GM12878 (cell line): Measurements from ENCODE around the gene RTN4RL1. TPM values are rescaled to one million over a fixed set of nuclear protein-coding genes. Genes with fewer than 3 reads are reported as not detected.
A peak's percentile ranks its signal among the peaks of the same experiment; 100 is the strongest.

Experiments
- CBFB ChIP-seq: IDR thresholded peaks from 2 replicates; pipeline ENCODE4 v1.6.1; 2016; ENCODE audit warnings: antibody characterized with exemption, low read depth
- CBX3 ChIP-seq: fragments of 200-600 bp; sonication (generic); IDR thresholded peaks from 2 replicates; pipeline ENCODE4 v1.6.1; 2016; ENCODE audit warnings: low read depth, borderline replicate concordance
- EED ChIP-seq: sonication (generic); IDR thresholded peaks from 2 replicates; pipeline ENCODE4 v1.6.1; 2016; ENCODE audit warnings: antibody characterized with exemption, low read depth
- HDGF ChIP-seq: fragments of 450-650 bp; IDR thresholded peaks from 2 replicates; pipeline ENCODE4 v1.6.1; 2016; ENCODE audit warnings: antibody characterized with exemption
- IKZF1 ChIP-seq: fragments of 450-650 bp; conservative IDR thresholded peaks from 2 replicates; pipeline ENCODE4 v1.6.1; 2017; ENCODE audit warnings: antibody characterized with exemption, mild to moderate bottlenecking
- JUND ChIP-seq: IDR thresholded peaks from 2 replicates; pipeline ENCODE4 v1.6.1; 2012; ENCODE audit warnings: low read depth, mild to moderate bottlenecking, low read length, improper control_type of control experiment, moderate library complexity
- MTA3 ChIP-seq: IDR thresholded peaks from 2 replicates; pipeline ENCODE4 v1.6.1; 2012; ENCODE audit warnings: low read length, inconsistent platforms, borderline replicate concordance
- NBN ChIP-seq: fragments of 450-650 bp; IDR thresholded peaks from 2 replicates; pipeline ENCODE4 v1.6.1; 2016
- PML ChIP-seq: IDR thresholded peaks from 2 replicates; pipeline ENCODE4 v1.6.1; 2012; ENCODE audit warnings: low read length, inconsistent platforms
- POLR2A ChIP-seq: IDR thresholded peaks from 2 replicates; pipeline ENCODE4 v1.6.1; 2011; ENCODE audit warnings: low read depth, mild to moderate bottlenecking, low read length
- RAD21 ChIP-seq: IDR thresholded peaks from 2 replicates; pipeline ENCODE4 v1.6.1; 2011; ENCODE audit warnings: mild to moderate bottlenecking, low read depth, low read length, moderate library complexity; ENCODE audit not compliant: insufficient read depth
- RCOR1 ChIP-seq: conservative IDR thresholded peaks from 2 replicates; pipeline ENCODE4 v1.6.1; 2012; ENCODE audit warnings: low read depth, low read length, improper control_type of control experiment
- RELA ChIP-seq: fragments of 450-650 bp; IDR thresholded peaks from 2 replicates; pipeline ENCODE4 v1.8.0; 2014; ENCODE audit warnings: borderline replicate concordance; ENCODE audit not compliant: partially characterized antibody
- SMC3 ChIP-seq: IDR thresholded peaks from 2 replicates; pipeline ENCODE4 v1.6.1; 2011; ENCODE audit warnings: low read length, improper control_type of control experiment, borderline replicate concordance
- STAT3 ChIP-seq: IDR thresholded peaks from 2 replicates; pipeline ENCODE4 v1.6.1; 2011; ENCODE audit warnings: low read depth, low read length, improper control_type of control experiment
- YBX1 ChIP-seq: fragments of 450-650 bp; IDR thresholded peaks from 2 replicates; pipeline ENCODE4 v1.6.1; 2016; ENCODE audit warnings: antibody characterized with exemption
- ZNF274 ChIP-seq: IDR thresholded peaks from one replicate; pipeline ENCODE4 v1.8.0; 2011; ENCODE audit not compliant: insufficient read length, insufficient read depth
- polyA plus RNA-seq, 11 experiments: library from polyadenylated mRNA; depleted of rRNA in 4 of 11; unstranded in 6 of 11; stranded (reverse) in 5 of 11; fragments of >200 nt; fragmentation: Nextera tagmentation in 4 of 11; fragmentation: Illumina TruSeq in 1 of 11; extraction: Ambion mirVana in 4 of 11; extraction: Trizol in 1 of 11; gene quantifications; 1 replicate in 1 of 11; 2 replicates in 10 of 11; pipeline versions ENCODE4 v1.2.1 to v1.2.3, GENCODE V29; 2011 to 2016; ENCODE audit warnings: inconsistent platforms in 2 of 11, missing spikeins in 2 of 11, low read depth in 1 of 11
- total RNA-seq, 4 experiments: library from RNA; depleted of rRNA in 3 of 4; stranded (reverse); fragments of >200 nt in 3 of 4; fragmentation: Illumina TruSeq in 1 of 4; extraction: Trizol in 1 of 4; gene quantifications; 2 replicates each; pipeline versions ENCODE4 v1.2.1 to v1.2.3, GENCODE V29; 2013 to 2021
- TF ChIP-seq, protein P1 (sequence below): fragments of 450-650 bp; IDR thresholded peaks from 2 replicates; pipeline ENCODE4 v1.6.1; 2016; ENCODE audit warnings: mild to moderate bottlenecking
- TF ChIP-seq, protein P2 (sequence below): fragments of 450-650 bp; IDR thresholded peaks from 2 replicates; pipeline ENCODE4 v1.6.1; 2017; ENCODE audit warnings: mild to moderate bottlenecking, moderate library complexity
- TF ChIP-seq, protein P3 (sequence below): fragments of 450-650 bp; formaldehyde crosslinking; IDR thresholded peaks from 2 replicates; pipeline ENCODE4 v1.4.0; 2020; ENCODE audit warnings: mild to moderate bottlenecking, moderate library complexity

RTN4RL1 gene
- total and polyA plus RNA-seq, 10 of the 15 experiments (the other 5 are each of a cell fraction or from before 2014, with no cell fraction given), result 0.08 to 0.11 (median 0.10) TPM; not detected in 7

DNA sequence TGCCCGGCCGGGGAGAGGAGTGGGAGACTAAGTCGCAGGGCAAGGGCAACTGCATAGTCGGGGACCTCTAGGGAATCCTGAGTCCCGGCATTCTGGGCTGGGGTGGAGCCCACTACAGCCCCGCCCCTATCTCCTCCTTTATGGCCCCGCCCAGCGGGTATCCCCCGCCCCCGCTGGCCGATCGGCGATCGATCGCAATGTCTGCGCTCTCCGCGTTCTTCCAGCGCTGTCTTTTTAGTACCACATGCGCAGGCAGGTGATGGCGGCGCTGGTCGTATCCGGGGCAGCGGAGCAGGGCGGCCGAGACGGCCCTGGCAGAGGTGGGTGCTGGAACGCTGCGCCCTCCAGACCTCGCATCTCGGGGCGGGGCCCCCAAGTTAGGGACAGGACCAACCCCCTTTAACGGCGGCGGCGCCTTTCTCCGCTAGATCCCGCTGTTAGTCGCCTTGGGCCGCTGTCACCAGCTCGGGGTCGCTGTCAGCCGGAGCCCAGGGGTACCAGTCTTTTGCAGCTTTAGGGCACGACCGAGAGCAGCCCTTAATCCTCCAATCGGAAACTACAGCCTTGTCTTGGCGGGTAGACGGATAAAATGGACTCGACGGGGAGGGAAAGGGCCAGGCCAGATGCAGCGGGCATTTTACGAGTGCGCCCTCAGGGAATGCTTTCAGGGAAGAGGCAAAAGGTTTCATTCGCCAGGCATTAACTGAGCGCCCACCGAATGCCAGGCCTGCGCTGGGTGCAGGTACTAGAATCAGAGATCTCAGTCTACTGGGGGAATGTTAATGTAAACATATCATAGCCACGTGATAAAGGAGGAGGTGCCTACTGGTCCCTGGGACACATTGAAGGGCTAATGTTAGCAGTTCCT is 5.0 kb upstream of the RTN4RL1 start, which contains the start of gene DPH1 (continued):
- TF ChIP-seq RELA, result peak; percentile 95
- TF ChIP-seq SMC3, result no peak
- TF ChIP-seq, protein P1, sequence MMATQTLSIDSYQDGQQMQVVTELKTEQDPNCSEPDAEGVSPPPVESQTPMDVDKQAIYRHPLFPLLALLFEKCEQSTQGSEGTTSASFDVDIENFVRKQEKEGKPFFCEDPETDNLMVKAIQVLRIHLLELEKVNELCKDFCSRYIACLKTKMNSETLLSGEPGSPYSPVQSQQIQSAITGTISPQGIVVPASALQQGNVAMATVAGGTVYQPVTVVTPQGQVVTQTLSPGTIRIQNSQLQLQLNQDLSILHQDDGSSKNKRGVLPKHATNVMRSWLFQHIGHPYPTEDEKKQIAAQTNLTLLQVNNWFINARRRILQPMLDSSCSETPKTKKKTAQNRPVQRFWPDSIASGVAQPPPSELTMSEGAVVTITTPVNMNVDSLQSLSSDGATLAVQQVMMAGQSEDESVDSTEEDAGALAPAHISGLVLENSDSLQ, result no peak
- no peak for TF ChIP-seq PML
- no peak for TF ChIP-seq STAT3
- TF ChIP-seq YBX1, result no peak
- no peak for TF ChIP-seq RAD21
- peak; percentile 43; the same call in 1 of the 2 replicates for TF ChIP-seq CBFB
- peak; percentile 86 for TF ChIP-seq POLR2A
- no peak for TF ChIP-seq RCOR1
- TF ChIP-seq, protein P2, sequence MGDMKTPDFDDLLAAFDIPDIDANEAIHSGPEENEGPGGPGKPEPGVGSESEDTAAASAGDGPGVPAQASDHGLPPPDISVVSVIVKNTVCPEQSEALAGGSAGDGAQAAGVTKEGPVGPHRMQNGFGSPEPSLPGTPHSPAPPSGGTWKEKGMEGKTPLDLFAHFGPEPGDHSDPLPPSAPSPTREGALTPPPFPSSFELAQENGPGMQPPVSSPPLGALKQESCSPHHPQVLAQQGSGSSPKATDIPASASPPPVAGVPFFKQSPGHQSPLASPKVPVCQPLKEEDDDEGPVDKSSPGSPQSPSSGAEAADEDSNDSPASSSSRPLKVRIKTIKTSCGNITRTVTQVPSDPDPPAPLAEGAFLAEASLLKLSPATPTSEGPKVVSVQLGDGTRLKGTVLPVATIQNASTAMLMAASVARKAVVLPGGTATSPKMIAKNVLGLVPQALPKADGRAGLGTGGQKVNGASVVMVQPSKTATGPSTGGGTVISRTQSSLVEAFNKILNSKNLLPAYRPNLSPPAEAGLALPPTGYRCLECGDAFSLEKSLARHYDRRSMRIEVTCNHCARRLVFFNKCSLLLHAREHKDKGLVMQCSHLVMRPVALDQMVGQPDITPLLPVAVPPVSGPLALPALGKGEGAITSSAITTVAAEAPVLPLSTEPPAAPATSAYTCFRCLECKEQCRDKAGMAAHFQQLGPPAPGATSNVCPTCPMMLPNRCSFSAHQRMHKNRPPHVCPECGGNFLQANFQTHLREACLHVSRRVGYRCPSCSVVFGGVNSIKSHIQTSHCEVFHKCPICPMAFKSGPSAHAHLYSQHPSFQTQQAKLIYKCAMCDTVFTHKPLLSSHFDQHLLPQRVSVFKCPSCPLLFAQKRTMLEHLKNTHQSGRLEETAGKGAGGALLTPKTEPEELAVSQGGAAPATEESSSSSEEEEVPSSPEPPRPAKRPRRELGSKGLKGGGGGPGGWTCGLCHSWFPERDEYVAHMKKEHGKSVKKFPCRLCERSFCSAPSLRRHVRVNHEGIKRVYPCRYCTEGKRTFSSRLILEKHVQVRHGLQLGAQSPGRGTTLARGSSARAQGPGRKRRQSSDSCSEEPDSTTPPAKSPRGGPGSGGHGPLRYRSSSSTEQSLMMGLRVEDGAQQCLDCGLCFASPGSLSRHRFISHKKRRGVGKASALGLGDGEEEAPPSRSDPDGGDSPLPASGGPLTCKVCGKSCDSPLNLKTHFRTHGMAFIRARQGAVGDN, result no peak
- TF ChIP-seq NBN, result peak; percentile 63; the same call in 1 of the 2 replicates
- TF ChIP-seq EED, result no peak
- TF ChIP-seq MTA3, result no peak
- TF ChIP-seq, protein P3, sequence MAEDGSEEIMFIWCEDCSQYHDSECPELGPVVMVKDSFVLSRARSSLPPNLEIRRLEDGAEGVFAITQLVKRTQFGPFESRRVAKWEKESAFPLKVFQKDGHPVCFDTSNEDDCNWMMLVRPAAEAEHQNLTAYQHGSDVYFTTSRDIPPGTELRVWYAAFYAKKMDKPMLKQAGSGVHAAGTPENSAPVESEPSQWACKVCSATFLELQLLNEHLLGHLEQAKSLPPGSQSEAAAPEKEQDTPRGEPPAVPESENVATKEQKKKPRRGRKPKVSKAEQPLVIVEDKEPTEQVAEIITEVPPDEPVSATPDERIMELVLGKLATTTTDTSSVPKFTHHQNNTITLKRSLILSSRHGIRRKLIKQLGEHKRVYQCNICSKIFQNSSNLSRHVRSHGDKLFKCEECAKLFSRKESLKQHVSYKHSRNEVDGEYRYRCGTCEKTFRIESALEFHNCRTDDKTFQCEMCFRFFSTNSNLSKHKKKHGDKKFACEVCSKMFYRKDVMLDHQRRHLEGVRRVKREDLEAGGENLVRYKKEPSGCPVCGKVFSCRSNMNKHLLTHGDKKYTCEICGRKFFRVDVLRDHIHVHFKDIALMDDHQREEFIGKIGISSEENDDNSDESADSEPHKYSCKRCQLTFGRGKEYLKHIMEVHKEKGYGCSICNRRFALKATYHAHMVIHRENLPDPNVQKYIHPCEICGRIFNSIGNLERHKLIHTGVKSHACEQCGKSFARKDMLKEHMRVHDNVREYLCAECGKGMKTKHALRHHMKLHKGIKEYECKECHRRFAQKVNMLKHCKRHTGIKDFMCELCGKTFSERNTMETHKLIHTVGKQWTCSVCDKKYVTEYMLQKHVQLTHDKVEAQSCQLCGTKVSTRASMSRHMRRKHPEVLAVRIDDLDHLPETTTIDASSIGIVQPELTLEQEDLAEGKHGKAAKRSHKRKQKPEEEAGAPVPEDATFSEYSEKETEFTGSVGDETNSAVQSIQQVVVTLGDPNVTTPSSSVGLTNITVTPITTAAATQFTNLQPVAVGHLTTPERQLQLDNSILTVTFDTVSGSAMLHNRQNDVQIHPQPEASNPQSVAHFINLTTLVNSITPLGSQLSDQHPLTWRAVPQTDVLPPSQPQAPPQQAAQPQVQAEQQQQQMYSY, result no peak
- TF ChIP-seq HDGF, result no peak
- TF ChIP-seq JUND, result no peak
- TF ChIP-seq ZNF274, result no peak
- TF ChIP-seq CBX3, result no peak
- peak; percentile 83 for TF ChIP-seq IKZF1
